SK-MEL-5 (cell line): ENCODE results near the gene KIF12. TPM values are rescaled to one million over a fixed set of nuclear protein-coding genes. Genes with fewer than 3 reads are reported as not detected.
"Not testable (repeated sequence)": the region's sequence is repeated elsewhere in the genome, so short reads cannot be mapped to it uniquely, and the experiment has no call there.

Experiments used
- DNase-seq: peaks from one replicate; pipeline ENCODE4 v3.0.0-alpha.2; 2016; ENCODE audit warnings: low read depth, low spot score
- in situ Hi-C: cut with HindIII; loops from 2 replicates; pipeline ENCODE4 v1.10.0; 2016; ENCODE audit warnings: low sequenced_read_pairs, high pct_unique_total_duplicates, low pct_unique_long_range_greater_than_20kb
- polyA plus RNA-seq, 2 experiments: library from polyadenylated mRNA; depleted of rRNA; stranded (reverse); fragments of >200 nt; gene quantifications; 2 replicates each; pipeline ENCODE4 v1.2.3, GENCODE V29; 2015
- total RNA-seq: library from RNA; depleted of rRNA; stranded (reverse); fragments of >200 nt; shearing (Covaris generic); gene quantifications from 2 replicates; pipeline ENCODE4 v1.2.3, GENCODE V29; 2014; rRNA removed

KIF12 gene
- total RNA-seq = 0.82 TPM in 1 of 2 replicates, not detected in the other
- polyA plus RNA-seq (2015; cell fraction: cytosol; rRNA removed) = 0.04 and 0.05 TPM in 2 replicates
- polyA plus RNA-seq (2015; cell fraction: nucleus; rRNA removed) = 0.18 and 3.0 TPM in 2 replicates

GRCh38 chr9:114098936-114099668 lies at the start of gene KIF12:
Gene KIF12, minus strand, starts transcription at chr9:114099292. Its CDS starts 16 bp downstream, at chr9:114099276.
- DNase-seq = no peak
- in situ Hi-C loops = no loop called here

GRCh38 chr9:114146735-114147134 lies 47.6 kb upstream of the KIF12 start:
- DNase-seq = no peak
- in situ Hi-C loops = no loop called here

- in situ Hi-C loops = no loop called here
Measured at GRCh38 chr9:114143234-114143633, 44.1 kb upstream of the KIF12 start.

GRCh38 chr9:114141553-114142402 lies 42.7 kb upstream of the KIF12 start:
- no peak for DNase-seq
- in situ Hi-C loops = no loop called here

More at GRCh38 chr9:114143234-114143633, 44.1 kb upstream of the KIF12 start:
- DNase-seq = no peak

- DNase-seq = no peak
- in situ Hi-C loops = no loop called here
Measured at GRCh38 chr9:114140850-114141249, 41.8 kb upstream of the KIF12 start.

- in situ Hi-C loops = no loop called here
- DNase-seq = no peak
Measured at GRCh38 chr9:114140401-114140800, 41.3 kb upstream of the KIF12 start.

- in situ Hi-C loops = no loop called here
Measured at GRCh38 chr9:114139071-114139470, 40.0 kb upstream of the KIF12 start.

GRCh38 chr9:114138552-114138971 lies 39.5 kb upstream of the KIF12 start:
- no peak for DNase-seq
- in situ Hi-C loops = no loop called here

More at GRCh38 chr9:114139071-114139470, 40.0 kb upstream of the KIF12 start:
- DNase-seq = no peak

GRCh38 chr9:114137831-114138230 lies 38.7 kb upstream of the KIF12 start:
- DNase-seq = no peak
- in situ Hi-C loops = no loop called here

GRCh38 chr9:114134827-114135396 lies 35.8 kb upstream of the KIF12 start:
- in situ Hi-C loops = no loop called here
- DNase-seq = no peak

- DNase-seq = no peak
- in situ Hi-C loops = no loop called here
Measured at GRCh38 chr9:114132550-114132918, 33.4 kb upstream of the KIF12 start.

GRCh38 chr9:114131808-114132549 lies 32.9 kb upstream of the KIF12 start:
- no peak for DNase-seq
- in situ Hi-C loops = no loop called here

- in situ Hi-C loops = no loop called here
- no peak for DNase-seq
Measured at GRCh38 chr9:114130624-114131277, 31.7 kb upstream of the KIF12 start.

- in situ Hi-C loops = no loop called here
- DNase-seq = no peak
Measured at GRCh38 chr9:114130141-114130540, 31.0 kb upstream of the KIF12 start.

- DNase-seq, in situ Hi-C loops: not testable (repeated sequence)
Measured at GRCh38 chr9:114128759-114129158, 29.7 kb upstream of the KIF12 start.

- no peak for DNase-seq
- in situ Hi-C loops = no loop called here
Measured at GRCh38 chr9:114126247-114127060, 27.4 kb upstream of the KIF12 start.
